Measurements from ENCODE around the gene PFDN2. TPM values are rescaled to one million over a fixed set of nuclear protein-coding genes. Genes with fewer than 3 reads are reported as not detected.

The PFDN2 gene
- 138 and 139 TPM in 2 replicates for total RNA-seq

- Mint-ChIP-seq H3K27ac (peak within 1 kb of the TSS; percentile 96), H3K9me3 (no peaks in the 10 kb centered on the region), H3K27me3 (ENCODE audit: low read depth) (no peaks in the 10 kb centered on the region), H3K4me1 (ENCODE audit: low read depth) (peaks cover 51% of the 10 kb centered on the region), H3K4me3 (ENCODE audit: low read depth) (peak within 1 kb of the TSS; percentile 93), H3K36me3 (ENCODE audit: low read depth) (peaks cover 70% of the 10 kb centered on the region)
- peak; percentile 84 for DNase-seq (ENCODE audit: low spot score)
- intact Hi-C loops (cut with micrococcal nuclease) = loop anchor here (1.0 to 10.0 kb wide), 8 partner anchors 14 to 493 kb away; partner anchors contain the start of genes CD48, DEDD, PPOX and USF1
Measured at GRCh38 chr1:161117759-161118581, at the start of gene PFDN2, which contains the start of gene NIT1. TSS of gene PFDN2 (minus strand) at chr1:161118037. CDS start at chr1:161118026, 11 bp downstream. TSS of gene NIT1 (plus strand) at chr1:161118105. CDS start at chr1:161118177, 72 bp downstream.

- H3K36me3 Mint-ChIP-seq (ENCODE audit: low read depth) = peaks cover 61% of the 10 kb centered on the region
- no peaks in the 10 kb centered on the region for H3K27me3 Mint-ChIP-seq (ENCODE audit: low read depth)
- DNase-seq (ENCODE audit: low spot score) = no peak
- H3K4me1 Mint-ChIP-seq (ENCODE audit: low read depth) = peaks cover 29% of the 10 kb centered on the region
- intact Hi-C loops (cut with micrococcal nuclease) = loop anchor here (1.0 to 5.0 kb wide), 4 partner anchors 10 to 50 kb away; partner anchors contain the start of genes B4GALT3, DEDD, NDUFS2 and NIT1
- peak overlapping the region; percentile 96 for H3K27ac Mint-ChIP-seq
- H3K4me3 Mint-ChIP-seq (ENCODE audit: low read depth) = peak overlapping the region; percentile 92
- H3K9me3 Mint-ChIP-seq = no peaks in the 10 kb centered on the region
Measured at GRCh38 chr1:161166669-161167548, 49.1 kb upstream of the PFDN2 start.

GRCh38 chr1:161165742-161166668, 48.2 kb upstream of the PFDN2 start, which contains the start of gene PPOX:
TSS of gene PPOX (plus strand) at chr1:161166426. CDS start at chr1:161166848, 422 bp downstream.
- H3K4me1 Mint-ChIP-seq (ENCODE audit: low read depth) = peaks cover 36% of the 10 kb centered on the region
- H3K27me3 Mint-ChIP-seq (ENCODE audit: low read depth) = no peaks in the 10 kb centered on the region
- peaks cover 61% of the 10 kb centered on the region for H3K36me3 Mint-ChIP-seq (ENCODE audit: low read depth)
- H3K27ac Mint-ChIP-seq = peak within 1 kb of the TSS; percentile 96
- no peaks in the 10 kb centered on the region for H3K9me3 Mint-ChIP-seq
- H3K4me3 Mint-ChIP-seq (ENCODE audit: low read depth) = peak within 1 kb of the TSS; percentile 92
- intact Hi-C loops (cut with micrococcal nuclease) = loop anchor here (1.0 to 5.0 kb wide), 4 partner anchors 11 to 49 kb away; partner anchors contain the start of genes B4GALT3, DEDD, NDUFS2 and NIT1
- DNase-seq (ENCODE audit: low spot score) = peak; percentile 95

- DNase-seq (ENCODE audit: low spot score) = no peak
- H3K4me1 Mint-ChIP-seq (ENCODE audit: low read depth) = peaks cover 41% of the 10 kb centered on the region
- H3K36me3 Mint-ChIP-seq (ENCODE audit: low read depth) = peaks cover 60% of the 10 kb centered on the region
- H3K4me3 Mint-ChIP-seq (ENCODE audit: low read depth) = peak overlapping the region; percentile 92
- peak overlapping the region; percentile 96 for H3K27ac Mint-ChIP-seq
- no peaks in the 10 kb centered on the region for H3K27me3 Mint-ChIP-seq (ENCODE audit: low read depth)
- H3K9me3 Mint-ChIP-seq = no peaks in the 10 kb centered on the region
- intact Hi-C loops (cut with micrococcal nuclease) = loop anchor here (5.0 kb wide), 2 partner anchors 37 to 48 kb away; partner anchors contain the start of genes NDUFS2, NIT1 and PFDN2
Measured at GRCh38 chr1:161164901-161165610, 47.2 kb upstream of the PFDN2 start.

- peaks cover 48% of the 10 kb centered on the region for H3K4me1 Mint-ChIP-seq (ENCODE audit: low read depth)
- H3K27me3 Mint-ChIP-seq (ENCODE audit: low read depth) = no peaks in the 10 kb centered on the region
- H3K9me3 Mint-ChIP-seq = no peaks in the 10 kb centered on the region
- peaks cover 61% of the 10 kb centered on the region for H3K36me3 Mint-ChIP-seq (ENCODE audit: low read depth)
- H3K4me3 Mint-ChIP-seq (ENCODE audit: low read depth) = no peak overlapping the region
- DNase-seq (ENCODE audit: low spot score) = no peak
- H3K27ac Mint-ChIP-seq = peak overlapping the region; percentile 21
- intact Hi-C loops (cut with micrococcal nuclease) = no loop called here
Measured at GRCh38 chr1:161163793-161164192, 46.0 kb upstream of the PFDN2 start.

- H3K4me3 Mint-ChIP-seq (ENCODE audit: low read depth) = no peak overlapping the region
- intact Hi-C loops (cut with micrococcal nuclease) = no loop called here
- no peaks in the 10 kb centered on the region for H3K9me3 Mint-ChIP-seq
- H3K27me3 Mint-ChIP-seq (ENCODE audit: low read depth) = no peaks in the 10 kb centered on the region
- peaks cover 51% of the 10 kb centered on the region for H3K4me1 Mint-ChIP-seq (ENCODE audit: low read depth)
- DNase-seq (ENCODE audit: low spot score) = no peak
- peaks cover 60% of the 10 kb centered on the region for H3K36me3 Mint-ChIP-seq (ENCODE audit: low read depth)
- H3K27ac Mint-ChIP-seq = peak overlapping the region; percentile 3
Measured at GRCh38 chr1:161162806-161163205, 45.0 kb upstream of the PFDN2 start.

- DNase-seq (ENCODE audit: low spot score) = no peak
- H3K4me3 Mint-ChIP-seq (ENCODE audit: low read depth) = peak overlapping the region; percentile 11
- H3K9me3 Mint-ChIP-seq = no peaks in the 10 kb centered on the region
- intact Hi-C loops (cut with micrococcal nuclease) = no loop called here
- H3K36me3 Mint-ChIP-seq (ENCODE audit: low read depth) = peaks cover 67% of the 10 kb centered on the region
- H3K4me1 Mint-ChIP-seq (ENCODE audit: low read depth) = peaks cover 47% of the 10 kb centered on the region
- no peaks in the 10 kb centered on the region for H3K27me3 Mint-ChIP-seq (ENCODE audit: low read depth)
- no peak overlapping the region for H3K27ac Mint-ChIP-seq
Measured at GRCh38 chr1:161162052-161162451, 44.2 kb upstream of the PFDN2 start.

- no peak for DNase-seq (ENCODE audit: low spot score)
- intact Hi-C loops (cut with micrococcal nuclease) = no loop called here
- Mint-ChIP-seq H3K36me3 (ENCODE audit: low read depth) (peaks cover 71% of the 10 kb centered on the region), H3K4me1 (ENCODE audit: low read depth) (peaks cover 43% of the 10 kb centered on the region), H3K9me3 (no peaks in the 10 kb centered on the region), H3K4me3 (ENCODE audit: low read depth) (peak overlapping the region; percentile 11), H3K27me3 (ENCODE audit: low read depth) (no peaks in the 10 kb centered on the region), H3K27ac (peak overlapping the region; percentile 46)
Measured at GRCh38 chr1:161161652-161162051, 43.8 kb upstream of the PFDN2 start.

GRCh38 chr1:161160671-161161145, 42.9 kb upstream of the PFDN2 start:
- DNase-seq (ENCODE audit: low spot score) = no peak
- Mint-ChIP-seq H3K9me3 (no peaks in the 10 kb centered on the region), H3K27ac (peak overlapping the region; percentile 46), H3K27me3 (ENCODE audit: low read depth) (no peaks in the 10 kb centered on the region), H3K4me1 (ENCODE audit: low read depth) (peaks cover 43% of the 10 kb centered on the region), H3K36me3 (ENCODE audit: low read depth) (peaks cover 73% of the 10 kb centered on the region), H3K4me3 (ENCODE audit: low read depth) (peak overlapping the region; percentile 86)
- intact Hi-C loops (cut with micrococcal nuclease) = no loop called here

- DNase-seq (ENCODE audit: low spot score) = no peak
- Mint-ChIP-seq H3K4me3 (ENCODE audit: low read depth) (peak overlapping the region; percentile 86), H3K36me3 (ENCODE audit: low read depth) (peaks cover 79% of the 10 kb centered on the region), H3K27ac (peak overlapping the region; percentile 92), H3K27me3 (ENCODE audit: low read depth) (no peaks in the 10 kb centered on the region), H3K4me1 (ENCODE audit: low read depth) (peaks cover 44% of the 10 kb centered on the region), H3K9me3 (no peaks in the 10 kb centered on the region)
- intact Hi-C loops (cut with micrococcal nuclease) = loop anchor here (5.0 kb wide), 1 partner anchor 93 kb away; the partner anchor contains the start of gene ARHGAP30
Measured at GRCh38 chr1:161159913-161160243, 42.0 kb upstream of the PFDN2 start.
